Vagina (tissue), 2 donors: Measurements from ENCODE around the gene CHN1. TPM values are rescaled to one million over a fixed set of nuclear protein-coding genes. Genes with fewer than 3 reads are reported as not detected.

Source experiments
- DNase-seq, 2 donors: peaks; one replicate each; pipeline ENCODE4 v3.0.0-alpha.2; 2017; ENCODE audit errors: extremely low spot score in 2 of 2
- H3K27ac ChIP-seq: fragments of 200-600 bp; sonication (generic); one replicate; pipeline ENCODE4 v1.5.1; 2019
- H3K27me3 ChIP-seq: fragments of 200-600 bp; sonication (generic); one replicate; pipeline ENCODE4 v1.5.1; 2019
- H3K36me3 ChIP-seq, 2 donors: fragments of 200-600 bp; sonication (generic); one replicate each; pipeline ENCODE4 v1.5.1; 2017 to 2019
- H3K4me1 ChIP-seq: fragments of 200-600 bp; sonication (generic); one replicate; pipeline ENCODE4 v1.5.1; 2019
- H3K4me3 ChIP-seq, 2 donors: fragments of 200-600 bp; sonication (generic); 1 replicate in 1 of 2; 2 replicates in 1 of 2; pipeline ENCODE4 v1.5.1; 2016 to 2019
- H3K9me3 ChIP-seq: fragments of 200-600 bp; sonication (generic); one replicate; pipeline ENCODE4 v1.5.1; 2019
- CTCF ChIP-seq, 3 experiments: fragments of 450-650 bp in 2 of 3; fragments of 200-600 bp in 1 of 3; sonication (generic) in 1 of 3; IDR thresholded peaks; one replicate each; pipeline ENCODE4 v1.5.1; 2017 to 2019; ENCODE audit warnings: antibody characterized with exemption in 3 of 3, mild to moderate bottlenecking in 2 of 3, moderate library complexity in 2 of 3
- POLR2A ChIP-seq, 2 donors: fragments of 450-650 bp; IDR thresholded peaks; one replicate each; pipeline ENCODE4 v1.6.1; 2017; ENCODE audit warnings: antibody characterized with exemption in 2 of 2, mild to moderate bottlenecking in 2 of 2, moderate library complexity in 2 of 2
- POLR2AphosphoS5 ChIP-seq, 2 donors: sonication (generic); formaldehyde crosslinking; IDR thresholded peaks; one replicate each; pipeline ENCODE4 v1.9.0; 2017; ENCODE audit warnings: antibody characterized with exemption in 2 of 2, mild to moderate bottlenecking in 2 of 2, low read depth in 1 of 2; ENCODE audit not compliant: insufficient read depth in 1 of 2
- intact Hi-C: fragments of 100-400 bp; cut with DNase I; formaldehyde crosslinking; loops from one replicate; pipeline ENCODE4 v1.15.1; 2023
- total RNA-seq: library from RNA; depleted of rRNA; stranded (reverse); fragments of >200 nt; gene quantifications from one replicate; pipeline ENCODE4 v1.2.3, GENCODE V29; 2016

Gene CHN1
- total RNA-seq, 1 donor from 2014 or later: 9.6 TPM

- DNase-seq: no peak
These were observed 248.4 kb downstream of the CHN1 start for GRCh38 chr2:174756743-174757142.

GRCh38 chr2:174753038-174753633 lies 252.0 kb downstream of the CHN1 start:
- no peaks in the 10 kb centered on the region for H3K36me3 ChIP-seq
- H3K4me3 ChIP-seq: no peak overlapping the region
- no peaks in the 10 kb centered on the region for H3K4me1 ChIP-seq
- intact Hi-C loops: no loop called here
- H3K9me3 ChIP-seq: no peaks in the 10 kb centered on the region
- DNase-seq: no peak
- H3K27ac ChIP-seq: no peak overlapping the region
- TF ChIP-seq POLR2A (IDR thresholded peaks at IDR 0.05): no peak
- TF ChIP-seq CTCF (IDR thresholded peaks at IDR 0.05): no peak
- TF ChIP-seq POLR2AphosphoS5 (IDR thresholded peaks at IDR 0.05; ENCODE audit: insufficient read depth in 1 of 2, low read depth in 1 of 2): no peak
- H3K27me3 ChIP-seq: no peaks in the 10 kb centered on the region

More at GRCh38 chr2:174756743-174757142, 248.4 kb downstream of the CHN1 start:
- Histone ChIP-seq H3K9me3 (no peaks in the 10 kb centered on the region), H3K4me3 (no peak overlapping the region), H3K4me1 (no peaks in the 10 kb centered on the region), H3K36me3 (no peaks in the 10 kb centered on the region), H3K27ac (no peak overlapping the region), H3K27me3 (no peaks in the 10 kb centered on the region)
- intact Hi-C loops: no loop called here
- TF ChIP-seq POLR2A (IDR thresholded peaks at IDR 0.05) (no peak), POLR2AphosphoS5 (IDR thresholded peaks at IDR 0.05; ENCODE audit: insufficient read depth in 1 of 2, low read depth in 1 of 2) (no peak), CTCF (IDR thresholded peaks at IDR 0.05) (no peak)

- Histone ChIP-seq H3K4me3 (no peak overlapping the region), H3K27me3 (no peaks in the 10 kb centered on the region), H3K27ac (no peak overlapping the region), H3K36me3 (no peaks in the 10 kb centered on the region), H3K9me3 (no peaks in the 10 kb centered on the region), H3K4me1 (no peaks in the 10 kb centered on the region)
- no peak for TF ChIP-seq POLR2AphosphoS5 (IDR thresholded peaks at IDR 0.05; ENCODE audit: insufficient read depth in 1 of 2, low read depth in 1 of 2)
- no peak for TF ChIP-seq POLR2A (IDR thresholded peaks at IDR 0.05)
- TF ChIP-seq CTCF (IDR thresholded peaks at IDR 0.05): no peak
- intact Hi-C loops: no loop called here
- DNase-seq: no peak
These were observed 252.7 kb downstream of the CHN1 start for GRCh38 chr2:174752403-174753037.

GRCh38 chr2:174750923-174751441 lies 254.2 kb downstream of the CHN1 start:
- no peak for DNase-seq
- H3K27ac ChIP-seq: no peak overlapping the region
- no peaks in the 10 kb centered on the region for H3K9me3 ChIP-seq
- no peaks in the 10 kb centered on the region for H3K4me1 ChIP-seq
- no peaks in the 10 kb centered on the region for H3K36me3 ChIP-seq
- no peak for TF ChIP-seq POLR2AphosphoS5 (IDR thresholded peaks at IDR 0.05; ENCODE audit: insufficient read depth in 1 of 2, low read depth in 1 of 2)
- no peak for TF ChIP-seq CTCF (IDR thresholded peaks at IDR 0.05)
- no peak for TF ChIP-seq POLR2A (IDR thresholded peaks at IDR 0.05)
- H3K4me3 ChIP-seq: no peak overlapping the region
- intact Hi-C loops: no loop called here
- H3K27me3 ChIP-seq: no peaks in the 10 kb centered on the region

GRCh38 chr2:174749793-174750192 lies 255.4 kb downstream of the CHN1 start:
- TF ChIP-seq POLR2A (IDR thresholded peaks at IDR 0.05) (no peak), POLR2AphosphoS5 (IDR thresholded peaks at IDR 0.05; ENCODE audit: insufficient read depth in 1 of 2, low read depth in 1 of 2) (no peak), CTCF (IDR thresholded peaks at IDR 0.05) (no peak)
- Histone ChIP-seq H3K4me1 (no peaks in the 10 kb centered on the region), H3K27me3 (no peaks in the 10 kb centered on the region), H3K9me3 (no peaks in the 10 kb centered on the region), H3K27ac (no peak overlapping the region), H3K4me3 (no peak overlapping the region), H3K36me3 (no peaks in the 10 kb centered on the region)
- DNase-seq: no peak
- intact Hi-C loops: no loop called here
